Left lobe of liver (tissue), 2 donors: ENCODE results near the gene CDH18. TPM values are rescaled to one million over a fixed set of nuclear protein-coding genes. Genes with fewer than 3 reads are reported as not detected.

Source experiments
- ATAC-seq: fragments of 200-7000 bp; cut with Tn5 transposase; one replicate; pipeline ENCODE4 v1.9.1; 2020; ENCODE audit warnings: mild to moderate bottlenecking, moderate library complexity
- DNase-seq: peaks from one replicate; pipeline ENCODE4 v3.0.0-alpha.2; 2020; ENCODE audit warnings: low spot score
- total RNA-seq: library from RNA; stranded (reverse); gene quantifications from one replicate; pipeline ENCODE4 v1.2.1, GENCODE V29; 2021
- donor health status: DM: no; HTN: no; CAD: no; lungs with moderate emphysema.
- donor health status: DM: no; HTN: yes; CAD: no.

CDH18 gene
- not detected for total RNA-seq

- no peak for ATAC-seq
- DNase-seq, result no peak
These were observed at the start of gene CDH18 for GRCh38 chr5:19987612-19988361. TSS of gene CDH18 (minus strand) at chr5:19988200. CDS start at chr5:19838986, 149,214 bp downstream.

- DNase-seq (no peak), ATAC-seq (no peak)
These were observed 46.7 kb upstream of the CDH18 start for GRCh38 chr5:20034717-20035116.

GRCh38 chr5:20033881-20034280 lies 45.9 kb upstream of the CDH18 start:
- DNase-seq (no peak), ATAC-seq (no peak)

- no peak for DNase-seq
- no peak for ATAC-seq
These were observed 44.9 kb upstream of the CDH18 start for GRCh38 chr5:20032896-20033295.

GRCh38 chr5:20030125-20030524 lies 42.1 kb upstream of the CDH18 start:
- no peak for ATAC-seq
- no peak for DNase-seq

GRCh38 chr5:20029266-20029665 lies 41.3 kb upstream of the CDH18 start:
- ATAC-seq (no peak), DNase-seq (no peak)

GRCh38 chr5:20028506-20028905 lies 40.5 kb upstream of the CDH18 start:
- DNase-seq (no peak), ATAC-seq (no peak)

- ATAC-seq (no peak), DNase-seq (no peak)
These were observed 35.7 kb upstream of the CDH18 start for GRCh38 chr5:20023686-20024180.

- ATAC-seq (no peak), DNase-seq (no peak)
These were observed 32.2 kb upstream of the CDH18 start for GRCh38 chr5:20020247-20020646.

GRCh38 chr5:20017021-20017420 lies 29.0 kb upstream of the CDH18 start:
- no peak for ATAC-seq
- DNase-seq, result no peak

- ATAC-seq (no peak), DNase-seq (no peak)
These were observed 12.4 kb upstream of the CDH18 start for GRCh38 chr5:20000416-20000815.

- no peak for DNase-seq
- ATAC-seq, result no peak
These were observed 457 bp upstream of the CDH18 start for GRCh38 chr5:19988457-19988856.

GRCh38 chr5:19986806-19987205 lies 1.2 kb downstream of the CDH18 start:
- ATAC-seq, result no peak
- no peak for DNase-seq

- no peak for ATAC-seq
- DNase-seq, result no peak
These were observed 1.9 kb downstream of the CDH18 start for GRCh38 chr5:19986031-19986619.

GRCh38 chr5:19978476-19978875 lies 9.5 kb downstream of the CDH18 start:
- ATAC-seq, result no peak
- no peak for DNase-seq

- ATAC-seq, result no peak
- no peak for DNase-seq
These were observed 10.9 kb downstream of the CDH18 start for GRCh38 chr5:19977099-19977498.

GRCh38 chr5:19975795-19976194 lies 12.2 kb downstream of the CDH18 start:
- ATAC-seq (no peak), DNase-seq (no peak)

GRCh38 chr5:19960451-19960850 lies 27.5 kb downstream of the CDH18 start:
- DNase-seq (no peak), ATAC-seq (no peak)

GRCh38 chr5:19959830-19960384 lies 28.1 kb downstream of the CDH18 start:
- DNase-seq (no peak), ATAC-seq (no peak)

- ATAC-seq (no peak), DNase-seq (no peak)
These were observed 37.1 kb downstream of the CDH18 start for GRCh38 chr5:19950897-19951296.

GRCh38 chr5:19940192-19940591 lies 47.8 kb downstream of the CDH18 start:
- no peak for ATAC-seq
- no peak for DNase-seq

GRCh38 chr5:19930451-19930850 lies 57.5 kb downstream of the CDH18 start:
- ATAC-seq, result no peak
- DNase-seq, result no peak
